IPS-20b (cell line): ENCODE results near the gene GOLGA8T.
"Not testable (repeated sequence)": the region's sequence is repeated elsewhere in the genome, so short reads cannot be mapped to it uniquely, and the experiment has no call there.

ENCODE experiments used
- H3K27ac ChIP-seq: one replicate; pipeline ENCODE4 v1.5.1; 2013; ENCODE audit warnings: low read length
- H3K27me3 ChIP-seq: 2 replicates; pipeline ENCODE4 v1.6.1; 2013; ENCODE audit warnings: mild to moderate bottlenecking, low read length, inconsistent platforms; ENCODE audit not compliant: insufficient read depth
- H3K36me3 ChIP-seq: 2 replicates; pipeline ENCODE4 v1.6.1; 2013; ENCODE audit warnings: low read depth, mild to moderate bottlenecking, inconsistent platforms, low read length, moderate library complexity; ENCODE audit not compliant: insufficient read depth
- H3K4me1 ChIP-seq: 2 replicates; pipeline ENCODE4 v1.6.1; 2013; ENCODE audit warnings: mild to moderate bottlenecking, control low read depth, inconsistent platforms, low read length, moderate library complexity; ENCODE audit not compliant: insufficient read depth
- H3K4me3 ChIP-seq: 2 replicates; pipeline ENCODE4 v1.5.1; 2013; ENCODE audit warnings: mild to moderate bottlenecking, low read length, inconsistent platforms
- H3K9ac ChIP-seq: 2 replicates; pipeline ENCODE4 v1.6.1; 2013; ENCODE audit warnings: low read depth, mild to moderate bottlenecking, inconsistent platforms, low read length, moderate library complexity
- H3K9me3 ChIP-seq: 2 replicates; pipeline ENCODE4 v1.6.1; 2013; ENCODE audit warnings: mild to moderate bottlenecking, low read depth, low read length, inconsistent platforms; ENCODE audit not compliant: insufficient read depth

Gene GOLGA8T

DNA sequence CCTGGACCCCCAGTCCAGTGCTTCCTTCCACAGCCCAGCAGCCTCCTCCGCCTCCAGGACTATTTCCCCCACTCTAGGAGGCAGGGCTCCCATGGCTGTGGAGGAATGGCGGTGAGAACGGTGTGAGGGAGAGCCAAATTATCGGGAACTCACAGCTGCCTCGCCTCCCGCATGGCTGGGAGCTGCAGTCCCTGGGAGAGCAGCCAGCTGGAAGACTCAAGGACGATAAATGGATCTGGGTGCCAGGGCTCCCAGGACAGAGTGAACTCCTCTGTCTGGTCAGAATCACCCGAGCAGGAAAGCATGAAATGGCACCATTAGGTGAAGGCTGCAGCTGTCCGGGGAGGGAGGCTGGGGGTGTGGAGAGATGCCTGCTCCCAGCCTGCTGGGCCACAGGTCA, 32.6 kb downstream of the GOLGA8T start:
- H3K27ac ChIP-seq, H3K27me3 ChIP-seq, H3K36me3 ChIP-seq: not testable (repeated sequence)

DNA sequence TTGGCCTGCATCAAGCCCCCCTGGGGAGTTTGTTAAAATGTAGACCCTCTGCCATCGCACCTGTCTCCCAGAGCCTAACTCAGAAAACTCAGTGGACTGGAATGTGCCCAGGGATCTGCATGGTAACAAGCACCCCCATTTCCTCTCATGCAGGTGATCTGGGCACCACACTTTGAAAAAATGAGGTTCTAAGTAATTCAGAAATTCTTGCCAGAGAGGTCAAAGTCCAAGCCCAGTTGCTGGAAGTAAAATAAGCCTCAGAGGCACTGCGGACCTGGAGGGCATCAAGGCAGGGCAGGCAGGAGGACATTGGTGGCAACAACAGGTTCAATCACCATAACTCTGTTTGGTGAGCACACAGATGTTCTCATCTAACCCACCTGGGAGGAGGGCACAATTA, 33.0 kb downstream of the GOLGA8T start:
- not testable (repeated sequence) for H3K27ac ChIP-seq, H3K9me3 ChIP-seq, H3K4me3 ChIP-seq, H3K4me1 ChIP-seq, H3K27me3 ChIP-seq, H3K36me3 ChIP-seq, H3K9ac ChIP-seq

More for the DNA sequence above, 32.6 kb downstream of the GOLGA8T start:
- not testable (repeated sequence) for H3K9me3 ChIP-seq, H3K4me3 ChIP-seq, H3K4me1 ChIP-seq, H3K9ac ChIP-seq

DNA sequence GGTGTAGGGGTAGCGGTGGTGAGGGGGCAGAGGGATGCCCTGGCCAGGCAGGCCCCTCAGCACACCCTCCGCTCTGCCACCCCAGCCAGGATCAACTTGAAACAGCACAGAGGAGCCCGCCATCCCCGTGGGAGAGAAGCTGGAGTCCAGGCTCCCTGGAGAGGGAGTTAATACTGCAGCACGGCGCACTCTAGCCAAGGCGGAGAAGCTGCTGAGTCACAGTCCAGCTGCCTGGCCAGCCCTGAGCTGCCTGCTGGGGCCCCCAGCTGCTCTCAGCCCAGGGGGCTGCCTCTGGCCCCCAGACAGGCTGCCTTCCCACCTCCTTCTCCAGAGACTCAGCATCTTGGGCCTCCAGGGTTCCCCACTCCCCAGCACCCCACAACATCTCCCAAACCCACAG, 36.6 kb downstream of the GOLGA8T start:
- H3K9me3 ChIP-seq, H3K4me1 ChIP-seq, H3K9ac ChIP-seq, H3K4me3 ChIP-seq, H3K27me3 ChIP-seq, H3K36me3 ChIP-seq, H3K27ac ChIP-seq: not testable (repeated sequence)

DNA sequence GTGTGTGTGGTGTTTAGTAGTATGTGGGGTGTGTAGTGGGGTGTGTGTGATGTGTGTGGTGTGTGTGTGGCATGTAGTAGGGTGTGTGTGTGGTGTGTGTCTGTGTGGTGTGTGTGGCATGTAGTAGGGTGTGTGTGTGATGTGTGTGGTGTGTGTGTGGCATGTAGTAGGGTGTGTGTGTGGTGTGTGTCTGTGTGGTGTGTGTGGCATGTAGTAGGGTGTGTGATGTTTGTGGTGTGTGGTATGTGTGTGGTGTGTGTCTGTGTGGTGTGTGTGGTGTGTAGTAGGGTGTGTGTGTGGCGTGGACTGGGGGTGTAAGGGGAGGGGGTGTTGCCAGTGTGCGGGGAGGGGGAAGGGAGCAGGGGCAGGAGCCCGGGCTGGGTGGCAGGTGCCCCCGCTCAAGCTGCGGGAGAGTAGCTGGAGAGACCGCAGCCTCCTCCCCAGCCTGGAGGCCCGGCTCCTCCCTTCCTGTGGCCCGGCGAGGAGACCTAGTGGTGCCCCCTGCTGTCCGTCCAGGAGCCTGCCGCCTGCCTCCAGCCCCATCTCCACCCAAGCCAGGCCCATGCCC, 38.3 kb downstream of the GOLGA8T start:
- not testable (repeated sequence) for H3K36me3 ChIP-seq, H3K27me3 ChIP-seq, H3K9ac ChIP-seq, H3K4me3 ChIP-seq, H3K27ac ChIP-seq, H3K4me1 ChIP-seq, H3K9me3 ChIP-seq

DNA sequence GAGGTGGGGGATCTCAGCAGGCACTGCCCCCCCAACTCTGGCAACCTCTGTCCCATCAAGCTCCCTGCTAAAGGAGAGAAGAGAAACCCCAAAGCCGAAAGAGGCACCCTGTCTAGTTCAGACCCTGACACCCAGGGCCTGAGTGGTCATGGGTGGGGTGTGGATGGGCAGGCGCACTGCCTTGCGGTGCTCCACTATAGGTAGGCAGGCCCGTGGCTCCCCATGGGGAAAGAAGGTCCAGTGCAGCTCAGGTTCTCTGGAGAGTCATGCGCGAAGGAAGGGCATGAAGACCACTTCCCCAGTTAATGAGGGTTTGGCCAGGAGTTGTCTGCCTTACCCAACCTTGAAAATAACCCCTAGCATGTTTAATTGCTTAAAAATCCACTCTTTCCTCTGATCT, 40.4 kb downstream of the GOLGA8T start:
- H3K9me3 ChIP-seq = not testable (repeated sequence)

DNA sequence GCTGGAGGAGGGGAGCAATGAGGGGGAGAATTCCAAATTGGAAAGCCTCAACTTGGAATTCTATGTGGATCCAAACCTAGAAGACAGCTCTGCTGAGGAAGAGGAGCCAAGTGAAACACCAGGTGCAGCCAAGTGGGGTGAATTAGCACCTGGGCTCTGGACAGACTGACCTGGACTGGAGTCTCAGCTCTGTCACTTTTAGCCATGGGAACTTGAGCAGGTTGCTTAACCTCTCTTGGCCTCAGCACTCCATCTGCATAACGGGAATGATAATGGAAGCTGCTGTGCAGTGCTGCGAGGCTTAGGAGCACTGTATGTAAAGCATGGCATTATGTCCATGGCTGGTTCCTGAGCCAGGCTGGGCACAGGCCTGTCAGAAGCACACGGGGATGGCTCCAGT, 41.8 kb downstream of the GOLGA8T start:
- not testable (repeated sequence) for H3K27me3 ChIP-seq, H3K4me1 ChIP-seq, H3K9ac ChIP-seq, H3K27ac ChIP-seq, H3K36me3 ChIP-seq, H3K9me3 ChIP-seq, H3K4me3 ChIP-seq

More for the DNA sequence above, 40.4 kb downstream of the GOLGA8T start:
- H3K27me3 ChIP-seq, H3K27ac ChIP-seq, H3K4me3 ChIP-seq, H3K9ac ChIP-seq, H3K4me1 ChIP-seq, H3K36me3 ChIP-seq: not testable (repeated sequence)

DNA sequence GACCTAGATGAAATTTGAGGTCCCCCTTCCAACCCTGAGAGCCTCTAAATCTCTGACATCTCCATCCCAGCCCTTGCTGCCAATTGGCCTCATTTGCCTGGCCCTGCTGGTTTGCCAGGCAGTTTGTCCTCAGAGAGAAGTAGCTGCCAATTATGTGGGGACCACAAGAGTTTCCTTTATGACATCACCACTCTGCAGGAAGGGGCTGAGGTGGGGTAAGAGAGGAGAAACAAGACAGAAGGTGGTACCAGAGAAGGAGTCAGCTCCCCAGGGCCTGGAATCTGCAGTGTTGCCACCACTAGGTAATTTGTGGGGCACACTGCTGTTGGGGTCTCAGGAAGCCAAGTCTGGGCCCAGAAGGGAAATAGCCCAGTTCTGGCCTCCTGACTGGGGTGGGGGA, 45.0 kb downstream of the GOLGA8T start:
- H3K27ac ChIP-seq, H3K4me3 ChIP-seq, H3K9me3 ChIP-seq, H3K9ac ChIP-seq, H3K36me3 ChIP-seq, H3K4me1 ChIP-seq, H3K27me3 ChIP-seq: not testable (repeated sequence)

DNA sequence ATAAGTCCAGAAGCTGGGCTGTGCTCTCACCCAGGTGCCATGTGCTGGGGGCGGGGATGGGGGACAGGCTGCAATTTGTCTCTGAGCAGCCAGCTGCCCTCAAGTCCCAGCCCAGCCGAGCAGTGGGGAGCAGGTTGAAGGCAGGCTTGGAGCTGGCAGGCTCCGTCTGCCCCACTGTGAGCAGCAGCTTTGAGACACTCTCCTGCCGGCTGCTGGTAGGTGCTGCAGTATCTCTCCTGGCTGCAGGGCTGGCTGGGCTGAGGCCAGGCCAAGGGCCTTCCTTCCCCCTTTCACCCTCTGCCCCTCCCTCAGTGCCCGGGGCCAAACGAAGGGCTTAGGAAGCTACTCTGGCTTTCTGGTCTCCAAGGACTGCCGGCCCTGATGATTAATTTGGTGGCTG, 50.6 kb downstream of the GOLGA8T start:
- H3K9me3 ChIP-seq, H3K4me1 ChIP-seq, H3K4me3 ChIP-seq, H3K9ac ChIP-seq, H3K27me3 ChIP-seq, H3K27ac ChIP-seq, H3K36me3 ChIP-seq: not testable (repeated sequence)

DNA sequence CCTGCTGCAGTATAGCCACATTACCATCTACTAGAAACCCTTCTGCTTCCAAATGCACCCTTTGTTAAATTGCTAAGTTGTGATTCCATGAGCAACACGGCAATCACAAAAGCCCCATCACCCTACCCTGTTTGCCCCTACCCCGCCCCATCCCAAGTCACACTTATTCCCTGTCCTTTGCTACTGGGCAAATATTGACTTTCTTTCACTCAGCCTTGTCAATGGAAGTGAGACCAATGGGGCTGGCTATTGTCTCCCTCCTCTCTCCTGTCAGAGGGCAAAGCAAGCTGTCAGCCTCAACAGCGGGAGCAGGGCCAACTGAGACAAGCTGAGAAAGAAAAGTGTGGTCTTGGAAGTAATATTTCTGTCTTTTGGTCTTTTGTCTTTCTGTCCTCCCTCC, 52.6 kb downstream of the GOLGA8T start:
- not testable (repeated sequence) for H3K36me3 ChIP-seq, H3K27me3 ChIP-seq, H3K4me1 ChIP-seq, H3K9ac ChIP-seq, H3K9me3 ChIP-seq, H3K4me3 ChIP-seq, H3K27ac ChIP-seq

DNA sequence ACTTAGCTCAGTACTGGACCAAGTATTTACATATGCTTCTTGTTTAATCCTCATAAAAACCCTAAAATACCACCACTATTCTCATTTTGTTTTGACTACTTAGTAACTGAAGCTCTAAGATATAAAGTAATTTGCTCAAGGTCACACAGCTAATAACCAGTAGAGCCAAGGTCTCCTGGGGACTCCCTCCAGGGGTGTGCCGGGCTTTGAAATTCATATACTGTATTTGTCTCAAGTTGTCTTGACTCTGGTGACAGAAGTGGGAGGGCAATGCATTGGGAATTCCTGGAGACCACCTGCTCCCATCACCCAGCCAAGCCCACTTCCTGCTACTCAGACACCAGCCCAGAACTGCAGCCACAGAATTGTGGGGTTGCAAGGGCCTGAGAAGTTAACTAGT, 54.9 kb downstream of the GOLGA8T start:
- peaks cover 16% of the 10 kb centered on the region for H3K27me3 ChIP-seq
- H3K4me1 ChIP-seq, H3K4me3 ChIP-seq, H3K9me3 ChIP-seq, H3K36me3 ChIP-seq, H3K9ac ChIP-seq, H3K27ac ChIP-seq: not testable (repeated sequence)

DNA sequence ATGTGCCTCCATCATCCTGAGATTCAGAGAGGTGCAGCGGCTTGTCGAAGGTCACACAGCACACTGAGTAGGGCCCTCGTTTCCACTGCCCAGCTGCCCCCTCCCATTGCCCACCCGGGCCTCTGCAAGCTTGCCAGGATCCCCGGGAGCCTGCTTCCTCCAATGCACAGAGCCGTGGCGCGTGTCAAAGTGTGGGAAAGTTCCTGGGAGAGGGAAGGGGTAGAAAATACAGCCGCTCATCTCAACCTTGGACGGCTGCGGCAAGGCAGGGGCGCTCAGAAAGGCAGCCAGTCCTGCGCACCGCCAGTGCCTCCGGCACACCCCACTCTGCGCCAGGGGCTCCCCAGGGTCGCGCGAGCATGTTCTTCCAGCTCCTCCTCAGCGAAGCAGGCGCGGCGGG, 56.3 kb downstream of the GOLGA8T start:
- H3K27ac ChIP-seq, H3K36me3 ChIP-seq, H3K4me3 ChIP-seq, H3K4me1 ChIP-seq, H3K9ac ChIP-seq, H3K9me3 ChIP-seq: not testable (repeated sequence)
- H3K27me3 ChIP-seq = peaks cover 16% of the 10 kb centered on the region

DNA sequence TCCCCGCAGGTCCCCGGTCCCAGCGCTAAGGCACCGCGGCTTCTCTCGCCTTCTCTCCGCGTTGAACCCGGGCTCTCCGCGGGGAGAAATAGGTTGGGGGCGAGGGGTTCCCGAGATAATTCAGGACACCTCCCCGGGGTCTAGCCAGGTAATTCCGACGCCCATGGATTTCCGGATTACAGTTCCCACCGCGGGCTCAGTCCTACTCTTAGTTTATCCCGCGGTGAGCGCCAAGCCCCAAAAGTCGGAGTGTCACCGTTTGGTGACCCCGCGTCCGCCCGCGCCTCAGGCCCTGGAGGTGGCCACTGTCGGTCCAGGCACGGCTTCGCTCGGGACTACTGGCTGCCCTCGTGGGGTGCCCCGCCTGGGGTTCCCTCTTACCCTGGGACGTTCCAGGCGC, 56.8 kb downstream of the GOLGA8T start:
- not testable (repeated sequence) for H3K4me3 ChIP-seq, H3K27ac ChIP-seq, H3K9ac ChIP-seq, H3K4me1 ChIP-seq, H3K9me3 ChIP-seq, H3K36me3 ChIP-seq
- H3K27me3 ChIP-seq = peaks cover 16% of the 10 kb centered on the region

DNA sequence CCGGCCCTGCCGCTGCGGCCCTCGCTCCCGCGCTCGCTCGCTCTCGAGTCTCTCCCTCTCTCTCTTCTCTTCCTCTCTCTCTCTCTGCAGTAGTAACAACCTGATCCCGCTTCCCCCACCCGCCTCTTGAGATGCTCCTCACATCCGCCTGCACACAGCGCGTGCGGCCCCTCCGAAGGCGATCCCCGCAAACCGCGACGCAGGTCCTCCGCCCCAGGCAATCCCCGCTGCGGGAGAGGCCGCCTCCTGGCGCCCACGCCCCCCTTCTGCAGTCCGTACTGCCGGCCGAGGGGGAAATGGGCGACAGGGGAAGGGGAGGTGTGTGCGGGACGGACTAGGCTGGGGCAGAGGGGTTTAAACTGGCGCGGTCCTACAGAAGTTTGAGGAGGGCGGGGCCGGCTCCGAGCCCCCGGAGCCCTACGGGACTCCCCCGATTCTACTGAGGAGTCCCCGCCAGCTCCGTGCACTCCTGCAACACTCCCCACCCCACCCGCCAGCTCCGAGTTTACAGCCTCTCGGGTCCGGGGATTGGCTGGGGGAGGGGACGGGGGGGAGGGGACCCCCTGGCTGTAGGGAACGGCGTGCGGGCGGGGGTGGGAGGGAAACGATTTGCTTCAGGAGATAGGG, 57.4 kb downstream of the GOLGA8T start:
- H3K9me3 ChIP-seq, H3K9ac ChIP-seq, H3K4me1 ChIP-seq, H3K36me3 ChIP-seq, H3K4me3 ChIP-seq, H3K27ac ChIP-seq: not testable (repeated sequence)
- H3K27me3 ChIP-seq = peaks cover 18% of the 10 kb centered on the region
